GM21447 (cell line): ENCODE results near the gene CACNB3.

Experiments
- ATAC-seq: cut with Tn5 transposase; IDR thresholded peaks from one replicate; pipeline ENCODE4 v1.9.1; 2021; ENCODE audit not compliant: unreplicated experiment

CACNB3 gene

GRCh38 chr12:48817873-48818830, at the start of gene CACNB3:
Gene CACNB3, plus strand, starts transcription at chr12:48818496. Its CDS starts 434 bp downstream, at chr12:48818930.
- peak; percentile 40 for ATAC-seq

- no peak for ATAC-seq
Measured at GRCh38 chr12:48768736-48769135, 49.6 kb upstream of the CACNB3 start.

GRCh38 chr12:48770756-48771155, 47.5 kb upstream of the CACNB3 start:
- no peak for ATAC-seq

GRCh38 chr12:48771588-48772112, 46.6 kb upstream of the CACNB3 start:
- no peak for ATAC-seq

- ATAC-seq: no peak
Measured at GRCh38 chr12:48773686-48774085, 44.6 kb upstream of the CACNB3 start.

GRCh38 chr12:48774516-48774915, 43.8 kb upstream of the CACNB3 start:
- no peak for ATAC-seq

- no peak for ATAC-seq
Measured at GRCh38 chr12:48775299-48775698, 43.0 kb upstream of the CACNB3 start.

GRCh38 chr12:48775991-48776649, 42.2 kb upstream of the CACNB3 start:
- ATAC-seq: no peak

GRCh38 chr12:48776956-48777355, 41.3 kb upstream of the CACNB3 start:
- no peak for ATAC-seq

- ATAC-seq: no peak
Measured at GRCh38 chr12:48777501-48778400, 40.5 kb upstream of the CACNB3 start.

- ATAC-seq: no peak
Measured at GRCh38 chr12:48779869-48780268, 38.4 kb upstream of the CACNB3 start.

- ATAC-seq: no peak
Measured at GRCh38 chr12:48780381-48781025, 37.8 kb upstream of the CACNB3 start.

- ATAC-seq: no peak
Measured at GRCh38 chr12:48781750-48782456, 36.4 kb upstream of the CACNB3 start.

- ATAC-seq: no peak
Measured at GRCh38 chr12:48782457-48783395, 35.6 kb upstream of the CACNB3 start.

GRCh38 chr12:48783432-48783831, 34.9 kb upstream of the CACNB3 start:
- no peak for ATAC-seq

GRCh38 chr12:48786591-48787544, 31.4 kb upstream of the CACNB3 start:
- ATAC-seq: no peak

GRCh38 chr12:48787791-48788523, 30.3 kb upstream of the CACNB3 start:
- no peak for ATAC-seq
